ENCODE data around the gene CUEDC1. TPM values are rescaled to one million over a fixed set of nuclear protein-coding genes. Genes with fewer than 3 reads are reported as not detected.
A peak's percentile ranks its signal among the peaks of the same experiment; 100 is the strongest.
"Not testable (repeated sequence)": the region's sequence is repeated elsewhere in the genome, so short reads cannot be mapped to it uniquely, and the experiment has no call there.

CUEDC1 gene
- total and polyA plus RNA-seq, 4 donors: 19.7 to 55.7 (median 29.2) TPM

- no peak for DNase-seq
- no peak overlapping the region for H3K27ac ChIP-seq (ENCODE audit: low read depth in 1 of 2, low read length in 1 of 2)
- no peaks in the 10 kb centered on the region for H3K27me3 ChIP-seq (ENCODE audit: control insufficient read depth in 3 of 3, insufficient read depth in 3 of 3, low read length in 2 of 3)
- H3K9ac ChIP-seq (ENCODE audit: insufficient read depth in 1 of 2, low read length in 2 of 2): no peak overlapping the region
- WGBS, 2 donors: 91 to 92% methylated on average over 4 of the region's 4 CpGs
- H3K9me3 ChIP-seq (ENCODE audit: control insufficient read depth in 4 of 4, insufficient read depth in 3 of 4, low read length in 3 of 4): no peaks in the 10 kb centered on the region
- H3K36me3 ChIP-seq (ENCODE audit: control insufficient read depth in 4 of 4, insufficient read depth in 4 of 4, low read length in 4 of 4): peaks cover 16 to 57% (median 36%) of the 10 kb centered on the region in 4 donors
- peaks cover 7 to 35% (median 26%) of the 10 kb centered on the region in 5 donors for H3K4me1 ChIP-seq (ENCODE audit: control insufficient read depth in 5 of 5, insufficient read depth in 5 of 5, low read length in 5 of 5)
- H3K4me3 ChIP-seq: no peak overlapping the region
- TF ChIP-seq, protein P1, sequence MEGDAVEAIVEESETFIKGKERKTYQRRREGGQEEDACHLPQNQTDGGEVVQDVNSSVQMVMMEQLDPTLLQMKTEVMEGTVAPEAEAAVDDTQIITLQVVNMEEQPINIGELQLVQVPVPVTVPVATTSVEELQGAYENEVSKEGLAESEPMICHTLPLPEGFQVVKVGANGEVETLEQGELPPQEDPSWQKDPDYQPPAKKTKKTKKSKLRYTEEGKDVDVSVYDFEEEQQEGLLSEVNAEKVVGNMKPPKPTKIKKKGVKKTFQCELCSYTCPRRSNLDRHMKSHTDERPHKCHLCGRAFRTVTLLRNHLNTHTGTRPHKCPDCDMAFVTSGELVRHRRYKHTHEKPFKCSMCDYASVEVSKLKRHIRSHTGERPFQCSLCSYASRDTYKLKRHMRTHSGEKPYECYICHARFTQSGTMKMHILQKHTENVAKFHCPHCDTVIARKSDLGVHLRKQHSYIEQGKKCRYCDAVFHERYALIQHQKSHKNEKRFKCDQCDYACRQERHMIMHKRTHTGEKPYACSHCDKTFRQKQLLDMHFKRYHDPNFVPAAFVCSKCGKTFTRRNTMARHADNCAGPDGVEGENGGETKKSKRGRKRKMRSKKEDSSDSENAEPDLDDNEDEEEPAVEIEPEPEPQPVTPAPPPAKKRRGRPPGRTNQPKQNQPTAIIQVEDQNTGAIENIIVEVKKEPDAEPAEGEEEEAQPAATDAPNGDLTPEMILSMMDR (IDR thresholded peaks at IDR 0.05; ENCODE audit: control extremely low read depth, extremely low read depth): no peak
- ATAC-seq (ENCODE audit: insufficient read depth, low FRiP score): no peak
These were observed 25.3 kb upstream of the CUEDC1 start for GRCh38 chr17:57980522-57980921.

GRCh38 chr17:57979076-57979475, 23.9 kb upstream of the CUEDC1 start:
- TF ChIP-seq, protein P1 (IDR thresholded peaks at IDR 0.05; ENCODE audit: control extremely low read depth, extremely low read depth): no peak
- H3K4me1 ChIP-seq (ENCODE audit: control insufficient read depth in 5 of 5, insufficient read depth in 5 of 5, low read length in 5 of 5): peaks cover 5 to 28% (median 18%) of the 10 kb centered on the region in 5 donors
- ATAC-seq (ENCODE audit: insufficient read depth, low FRiP score) (no peak), DNase-seq (no peak)
- no peak overlapping the region for H3K27ac ChIP-seq (ENCODE audit: low read depth in 1 of 2, low read length in 1 of 2)
- H3K9me3 ChIP-seq (ENCODE audit: control insufficient read depth in 4 of 4, insufficient read depth in 3 of 4, low read length in 3 of 4): no peaks in the 10 kb centered on the region
- H3K9ac ChIP-seq (ENCODE audit: insufficient read depth in 1 of 2, low read length in 2 of 2): no peak overlapping the region
- WGBS, 2 donors: 74 to 92% methylated on average over 1 of the region's 1 CpG
- no peak overlapping the region for H3K4me3 ChIP-seq
- no peaks in the 10 kb centered on the region for H3K27me3 ChIP-seq (ENCODE audit: control insufficient read depth in 3 of 3, insufficient read depth in 3 of 3, low read length in 2 of 3)
- H3K36me3 ChIP-seq (ENCODE audit: control insufficient read depth in 4 of 4, insufficient read depth in 4 of 4, low read length in 4 of 4): peaks cover 20 to 68% (median 43%) of the 10 kb centered on the region in 4 donors

DNA sequence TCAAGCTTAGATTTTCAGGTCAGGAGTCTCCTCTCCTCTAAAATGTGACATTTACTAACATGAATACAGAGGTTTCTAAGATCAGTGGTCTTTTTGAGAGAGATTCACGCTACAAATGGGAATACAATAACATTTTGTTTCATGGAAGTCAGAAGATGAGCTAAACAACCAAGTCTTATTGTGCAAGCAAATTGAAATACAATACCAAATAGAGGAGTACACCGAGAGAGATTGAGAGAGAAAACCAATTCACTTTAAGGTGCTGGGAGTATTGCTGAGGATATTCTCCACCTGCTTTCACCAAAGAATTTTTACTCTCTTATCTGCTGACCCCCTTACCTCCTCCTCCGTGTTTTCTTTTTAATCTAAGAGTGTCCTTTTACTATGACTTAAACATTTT, 21.4 kb upstream of the CUEDC1 start:
- Histone ChIP-seq H3K27ac (ENCODE audit: low read depth in 1 of 2, low read length in 1 of 2) (no peak overlapping the region), H3K4me1 (ENCODE audit: control insufficient read depth in 5 of 5, insufficient read depth in 5 of 5, low read length in 5 of 5) (peaks cover 0 to 11% (median 8%) of the 10 kb centered on the region in 5 donors), H3K9ac (ENCODE audit: insufficient read depth in 1 of 2, low read length in 2 of 2) (no peak overlapping the region), H3K27me3 (ENCODE audit: control insufficient read depth in 3 of 3, insufficient read depth in 3 of 3, low read length in 2 of 3) (no peaks in the 10 kb centered on the region), H3K36me3 (ENCODE audit: control insufficient read depth in 4 of 4, insufficient read depth in 4 of 4, low read length in 4 of 4) (peaks cover 20 to 64% (median 41%) of the 10 kb centered on the region in 4 donors), H3K9me3 (ENCODE audit: control insufficient read depth in 4 of 4, insufficient read depth in 3 of 4, low read length in 3 of 4) (no peaks in the 10 kb centered on the region), H3K4me3 (no peak overlapping the region)
- no peak for ATAC-seq (ENCODE audit: insufficient read depth, low FRiP score)
- TF ChIP-seq, protein P1 (IDR thresholded peaks at IDR 0.05; ENCODE audit: control extremely low read depth, extremely low read depth): no peak
- DNase-seq: no peak
- WGBS, 2 donors: 91 to 92% methylated on average over 3 of the region's 3 CpGs

DNA sequence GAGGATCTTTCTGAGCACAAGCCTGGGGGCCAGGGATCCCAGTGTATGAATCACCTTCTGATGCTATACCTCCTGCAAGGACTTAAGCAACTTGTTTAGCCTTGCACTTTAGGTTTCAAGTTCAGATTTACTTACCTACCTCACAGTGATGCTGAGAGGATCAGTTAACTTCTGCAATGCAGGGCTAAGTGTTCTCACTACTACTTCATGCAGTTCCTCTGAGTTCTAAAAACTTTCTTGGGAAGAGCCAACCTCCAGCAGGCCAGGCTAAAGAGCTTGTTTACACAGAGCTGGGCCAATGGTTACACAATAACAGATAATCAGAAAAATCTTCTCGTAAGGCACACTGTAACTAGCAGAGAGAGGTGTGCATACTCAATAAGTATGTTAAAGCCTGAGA, 19.8 kb upstream of the CUEDC1 start:
- H3K4me1 ChIP-seq (ENCODE audit: control insufficient read depth in 5 of 5, insufficient read depth in 5 of 5, low read length in 5 of 5): peaks cover 0 to 16% (median 8%) of the 10 kb centered on the region in 5 donors
- peak overlapping the region; percentile 15 to 63 for H3K27ac ChIP-seq (ENCODE audit: low read depth in 1 of 2, low read length in 1 of 2)
- no peak overlapping the region for H3K9ac ChIP-seq (ENCODE audit: insufficient read depth in 1 of 2, low read length in 2 of 2)
- H3K4me3 ChIP-seq: no peak overlapping the region
- TF ChIP-seq, protein P1 (IDR thresholded peaks at IDR 0.05; ENCODE audit: control extremely low read depth, extremely low read depth): no peak
- H3K36me3 ChIP-seq (ENCODE audit: control insufficient read depth in 4 of 4, insufficient read depth in 4 of 4, low read length in 4 of 4): peaks cover 19 to 54% (median 36%) of the 10 kb centered on the region in 4 donors
- 43 to 63% methylated on average over 1 of the region's 1 CpG for WGBS, 2 donors
- H3K27me3 ChIP-seq (ENCODE audit: control insufficient read depth in 3 of 3, insufficient read depth in 3 of 3, low read length in 2 of 3): no peaks in the 10 kb centered on the region
- peak in 1 of 3 donors; percentile 61 for DNase-seq
- peak; percentile 27 for ATAC-seq (ENCODE audit: insufficient read depth, low FRiP score)
- no peaks in the 10 kb centered on the region for H3K9me3 ChIP-seq (ENCODE audit: control insufficient read depth in 4 of 4, insufficient read depth in 3 of 4, low read length in 3 of 4)

DNA sequence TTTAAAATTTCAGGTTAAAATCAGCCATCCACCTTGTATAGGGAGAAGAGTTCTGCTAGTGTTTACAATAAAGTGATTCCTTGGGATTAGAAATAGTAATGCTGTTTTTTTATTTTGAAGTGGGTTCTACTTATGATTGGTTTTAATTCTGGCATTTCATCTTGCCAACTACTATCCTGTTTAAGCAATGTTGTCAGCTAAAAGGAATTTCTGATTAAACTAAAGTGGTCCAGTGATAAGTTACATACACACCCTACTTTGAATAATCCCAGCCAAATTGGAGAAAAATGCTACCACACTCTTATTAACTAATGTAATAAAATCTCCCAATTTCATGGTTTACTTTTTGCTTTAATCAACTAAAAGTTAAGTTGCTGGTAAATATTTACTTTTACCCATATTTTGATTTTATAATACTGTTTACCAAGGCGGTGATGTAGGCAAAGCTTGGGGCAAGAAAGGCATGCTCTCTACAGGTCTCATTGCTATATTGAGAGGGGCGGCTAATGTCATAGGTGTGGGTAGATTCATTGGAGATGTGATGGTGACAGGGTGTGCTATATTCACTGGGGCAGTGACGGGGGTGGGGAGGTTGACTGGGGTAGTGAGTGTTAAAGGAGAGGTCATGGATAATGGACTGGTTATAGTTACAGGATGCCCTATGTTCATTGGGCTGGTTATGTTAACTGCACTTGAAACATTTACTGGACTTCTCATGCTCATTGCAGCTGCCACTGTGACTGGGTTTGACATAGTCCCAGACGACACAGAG, 19.0 kb upstream of the CUEDC1 start:
- H3K9ac ChIP-seq (ENCODE audit: insufficient read depth in 1 of 2, low read length in 2 of 2); H3K27me3 ChIP-seq (ENCODE audit: control insufficient read depth in 3 of 3, insufficient read depth in 3 of 3, low read length in 2 of 3); H3K9me3 ChIP-seq (ENCODE audit: control insufficient read depth in 4 of 4, insufficient read depth in 3 of 4, low read length in 3 of 4); ATAC-seq (ENCODE audit: insufficient read depth, low FRiP score); H3K4me3 ChIP-seq; DNase-seq: not testable (repeated sequence)
- H3K36me3 ChIP-seq (ENCODE audit: control insufficient read depth in 4 of 4, insufficient read depth in 4 of 4, low read length in 4 of 4): peaks cover 19 to 52% (median 36%) of the 10 kb centered on the region in 4 donors
- H3K4me1 ChIP-seq (ENCODE audit: control insufficient read depth in 5 of 5, insufficient read depth in 5 of 5, low read length in 5 of 5): peaks cover 0 to 16% (median 8%) of the 10 kb centered on the region in 5 donors
- peak overlapping the region; percentile 63 to 69 for H3K27ac ChIP-seq (ENCODE audit: low read depth in 1 of 2, low read length in 1 of 2)
- 86 to 93% methylated on average over 4 of the region's 4 CpGs for WGBS, 2 donors

Data from lung (tissue), 12 donors.